K562 (cell line): Measurements from ENCODE around the gene DAPK2. TPM values are rescaled to one million over a fixed set of nuclear protein-coding genes. Genes with fewer than 3 reads are reported as not detected.

Source experiments
- ATAC-seq: fragments of 200-7000 bp; cut with Tn5 transposase; 3 replicates; pipeline ENCODE4 v1.9.1; 2020; ENCODE audit warnings: moderate library complexity
- BruUV-seq: library from RNA; stranded (reverse); fragments of 400-500 nt; replicated peaks from 2 replicates; lab custom pipeline; 2021; lab: Mats Ljungman, UMichigan
- CTCF ChIA-PET: fragments of 300-600 bp; formaldehyde crosslinking; extraction: SDS; loops from one replicate; lab custom pipeline; 2021; ENCODE audit warnings: low intra/inter-chr PET ratio; lab: Yijun Ruan, JAX
- POLR2A ChIA-PET: fragments of 300-600, 350-650 bp; sonication (Branson Sonifier 250); formaldehyde crosslinking; extraction: SDS; loops from one replicate; lab custom pipeline; 2021; ENCODE audit warnings: antibody characterized with exemption, inconsistent platforms; lab: Yijun Ruan, JAX
- DNase-seq, 4 experiments: peaks; one replicate each; pipeline versions ENCODE4 v3.0.0 to v3.0.0-alpha.2; 2011 to 2018; ENCODE audit warnings: low spot score in 3 of 4, mixed read lengths in 3 of 4; ENCODE audit errors: extremely low read depth in 1 of 4
- FAIRE-seq: peaks from 2 replicates; lab custom pipeline; 2011; peaks lifted over from hg19 to GRCh38; lab: Jason Lieb, UNC
- H2AFZ ChIP-seq: 2 replicates; pipeline ENCODE4 v1.6.0; 2011; ENCODE audit warnings: low read depth, low read length, control low read depth, inconsistent platforms
- H3K27ac ChIP-seq: fragments of 200-600 bp; 3 replicates; pipeline ENCODE4 v1.8.0; 2011; ENCODE audit warnings: low read depth, mild to moderate bottlenecking, control low read depth, inconsistent platforms, low read length, moderate library complexity, mixed read lengths; ENCODE audit errors: extremely low read depth
- H3K27me3 ChIP-seq, 2 experiments: fragments of 300-600 bp in 1 of 2; 2 replicates in 1 of 2; 3 replicates in 1 of 2; pipeline versions ENCODE4 v1.6.0 to v1.8.0; 2011; ENCODE audit warnings: inconsistent platforms in 2 of 2, low read length in 2 of 2, mild to moderate bottlenecking in 1 of 2, mixed read lengths in 1 of 2, moderate library complexity in 1 of 2; ENCODE audit not compliant: control insufficient read depth in 2 of 2, insufficient read depth in 2 of 2
- H3K36me3 ChIP-seq: fragments of 300-600 bp; 3 replicates; pipeline ENCODE4 v1.8.0; 2011; ENCODE audit warnings: mild to moderate bottlenecking, low read length, inconsistent platforms; ENCODE audit not compliant: control insufficient read depth, insufficient read depth
- H3K4me1 ChIP-seq, 2 experiments: fragments of 200-600 bp in 1 of 2; replicated peaks in 1 of 2; 2 replicates in 1 of 2; 3 replicates in 1 of 2; pipeline versions ENCODE4 v1.5.1 to v1.8.0; 2011; ENCODE audit warnings: inconsistent platforms in 2 of 2, low read length in 2 of 2, mild to moderate bottlenecking in 1 of 2, mixed read lengths in 1 of 2, moderate library complexity in 1 of 2; ENCODE audit not compliant: control insufficient read depth in 2 of 2, insufficient read depth in 2 of 2
- H3K4me2 ChIP-seq: 2 replicates; pipeline ENCODE4 v1.6.1; 2011; ENCODE audit warnings: low read length, control low read depth, inconsistent platforms, mixed read lengths; ENCODE audit not compliant: insufficient read depth
- H3K4me3 ChIP-seq: fragments of 200-600 bp; sonication (generic), shearing (Covaris generic); 2 replicates; pipeline ENCODE4 v1.5.1; 2016; ENCODE audit warnings: control low read depth, inconsistent platforms
- H3K79me2 ChIP-seq: fragments of 200-600 bp; 3 replicates; pipeline ENCODE4 v1.8.0; 2011; ENCODE audit warnings: low read length, inconsistent platforms; ENCODE audit not compliant: control insufficient read depth, insufficient read depth
- H3K9ac ChIP-seq, 2 experiments: 2 replicates each; pipeline versions ENCODE4 v1.6.0 to v1.6.1; 2011; ENCODE audit warnings: low read depth in 2 of 2, low read length in 2 of 2, control low read depth in 1 of 2, inconsistent platforms in 1 of 2, mild to moderate bottlenecking in 1 of 2, mixed read lengths in 1 of 2; ENCODE audit not compliant: insufficient read depth in 1 of 2
- H3K9me1 ChIP-seq: one replicate; pipeline ENCODE4 v1.6.0; 2011; ENCODE audit warnings: inconsistent platforms, mild to moderate bottlenecking, low read length, moderate library complexity; ENCODE audit not compliant: control insufficient read depth, insufficient read depth
- H3K9me3 ChIP-seq: replicated peaks from 2 replicates; pipeline ENCODE4 v1.5.1; 2011; ENCODE audit warnings: low read depth, low read length, inconsistent platforms; ENCODE audit not compliant: control insufficient read depth, insufficient read depth
- H4K20me1 ChIP-seq: replicated peaks from 2 replicates; pipeline ENCODE4 v1.6.1; 2011; ENCODE audit warnings: low read length, inconsistent platforms, mixed read lengths; ENCODE audit not compliant: control insufficient read depth, insufficient read depth
- CBX1 ChIP-seq: sonication (generic); IDR thresholded peaks from 2 replicates; pipeline ENCODE4 v1.6.1; 2016; ENCODE audit warnings: antibody characterized with exemption, low read depth, mild to moderate bottlenecking
- CEBPB ChIP-seq: fragments of 450-650 bp; IDR thresholded peaks from 2 replicates; pipeline ENCODE4 v1.6.1; 2016; ENCODE audit warnings: missing genetic modification characterization, missing compliant biosample characterization
- CHD4 ChIP-seq: fragments of 200-600 bp; sonication (generic); IDR thresholded peaks from 3 replicates; pipeline ENCODE4 v1.6.1; 2012; ENCODE audit warnings: low read depth, mild to moderate bottlenecking, mixed read lengths, low read length, inconsistent platforms; ENCODE audit not compliant: insufficient read depth, insufficient replicate concordance, poor library complexity, severe bottlenecking
- JUND ChIP-seq, 2 experiments: IDR thresholded peaks; 2 replicates in 1 of 2; 3 replicates in 1 of 2; pipeline ENCODE4 v1.6.1; 2011; ENCODE audit warnings: borderline replicate concordance in 2 of 2, low read depth in 2 of 2, low read length in 2 of 2, improper control_type of control experiment in 1 of 2, missing biosample characterization in 1 of 2, missing genetic modification characterization in 1 of 2, missing genetic modification reagents in 1 of 2
- MYC ChIP-seq, 2 experiments: fragments of 250-450 bp in 1 of 2; sonication (Bioruptor Pico) in 1 of 2; IDR thresholded peaks; 2 replicates each; pipeline versions ENCODE4 v1.5.1 to v1.6.1; 2012 to 2021; ENCODE audit warnings: low read depth in 2 of 2, borderline replicate concordance in 1 of 2, improper control_type of control experiment in 1 of 2, low read length in 1 of 2, mild to moderate bottlenecking in 1 of 2, moderate library complexity in 1 of 2
- NFIC ChIP-seq: fragments of 450-650 bp; IDR thresholded peaks from 2 replicates; pipeline ENCODE4 v1.6.1; 2017; ENCODE audit warnings: mild to moderate bottlenecking, inconsistent platforms
- TCFL5 ChIP-seq: fragments of 250-450 bp; sonication (Bioruptor Pico); conservative IDR thresholded peaks from 2 replicates; pipeline ENCODE4 v1.6.1; 2021; ENCODE audit warnings: mild to moderate bottlenecking, moderate library complexity, matching md5 sums
- WGBS: fragments of 100-300 bp; shearing (Covaris generic); methylation state at CpG from one replicate; pipeline ENCODE4 v1.1.6; 2016; ENCODE audit warnings: low coverage, mixed read lengths; ENCODE audit not compliant: insufficient coverage; ENCODE audit errors: missing lambda C conversion rate; 5-methylcytosine and 5-hydroxymethylcytosine counted together
- in situ Hi-C: fragments of 300-500 bp; cut with MboI; formaldehyde crosslinking; loops from 4 replicates; pipeline ENCODE4 v1.15.0; 2018; ENCODE audit warnings: inconsistent platforms, mixed read lengths
- intact Hi-C: fragments of 100-400 bp; cut with micrococcal nuclease; formaldehyde crosslinking; loops from 2 replicates; pipeline ENCODE4 v1.14.2; 2022
- polyA plus RNA-seq, 8 experiments: library from polyadenylated mRNA; depleted of rRNA in 4 of 8; stranded (reverse) in 5 of 8; unstranded in 3 of 8; fragments of >200 nt; fragmentation: Nextera tagmentation in 2 of 8; fragmentation: Illumina TruSeq in 1 of 8; extraction: Ambion mirVana in 2 of 8; extraction: Trizol in 1 of 8; gene quantifications; 2 replicates each; pipeline versions ENCODE4 v1.2.1 to v1.2.3, GENCODE V29; 2011 to 2014; ENCODE audit warnings: inconsistent platforms in 1 of 8, missing spikeins in 1 of 8
- total RNA-seq, 7 experiments: library from RNA; depleted of rRNA in 6 of 7; stranded (reverse); fragments of >200 nt in 6 of 7; fragmentation: Illumina TruSeq in 2 of 7; extraction: Trizol in 2 of 7; gene quantifications; 2 replicates each; pipeline versions ENCODE4 v1.2.1 to v1.2.3, GENCODE V29; 2011 to 2021; ENCODE audit warnings: low replicate concordance in 1 of 7
- TF ChIP-seq, protein P1 (sequence below), 2 experiments: IDR thresholded peaks in 1 of 2; conservative IDR thresholded peaks in 1 of 2; 2 replicates each; pipeline ENCODE4 v1.6.1; 2016; ENCODE audit warnings: low read depth in 2 of 2, mild to moderate bottlenecking in 1 of 2, missing compliant biosample characterization in 1 of 2, missing genetic modification characterization in 1 of 2, moderate library complexity in 1 of 2

DAPK2 gene
- total and polyA plus RNA-seq, 9 of the 15 experiments (the other 6 are each of a cell fraction or from before 2014, with no cell fraction given): 0.14 to 5.2 (median 2.2) TPM

DNA sequence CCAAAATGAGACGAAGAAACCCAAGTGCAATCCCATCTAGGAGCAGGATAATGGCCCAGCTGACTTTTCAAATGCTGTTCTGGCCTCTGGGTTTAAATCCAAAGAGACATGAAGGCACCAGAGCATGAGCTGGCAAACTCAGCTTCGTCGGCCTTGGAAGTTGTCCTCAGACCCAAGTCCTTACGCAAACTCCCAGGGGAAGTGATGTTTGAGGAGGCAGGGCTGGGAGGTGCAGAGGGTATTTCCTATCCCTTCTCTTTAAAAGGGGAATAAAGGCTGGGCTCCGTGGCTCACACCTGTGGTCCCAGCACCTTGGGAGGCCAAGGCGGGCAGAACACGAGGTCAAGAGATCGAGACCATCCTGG lies 143.6 kb downstream of the DAPK2 start:
- Histone ChIP-seq H3K27ac (no peak overlapping the region), H2AFZ (peak overlapping the region; percentile 57; the same call in 1 of the 2 replicates), H3K9me3 (no peaks in the 10 kb centered on the region), H3K4me1 (peaks cover 22 to 34% of the 10 kb centered on the region in 2 experiments), H3K9me1 (no peaks in the 10 kb centered on the region), H3K4me3 (no peak overlapping the region), H4K20me1 (no peaks in the 10 kb centered on the region), H3K4me2 (no peak overlapping the region), H3K79me2 (no peaks in the 10 kb centered on the region), H3K9ac (no peak overlapping the region), H3K36me3 (no peaks in the 10 kb centered on the region), H3K27me3 (no peaks in the 10 kb centered on the region)
- POLR2A ChIA-PET: interaction anchor here (0.6 to 0.9 kb wide), 3 partner anchors 11 to 120 kb away, joined by 3 to 4 read pairs (median 3); no protein-coding TSS in a partner anchor
- no TSS peak for BruUV-seq
- FAIRE-seq (no peak), ATAC-seq (no peak), DNase-seq (no peak)
- 83% methylated on average over 7 of the region's 8 CpGs for WGBS
- intact Hi-C loops: no loop called here
- in situ Hi-C loops: no loop called here
- CTCF ChIA-PET: no interaction called here
- TF ChIP-seq MYC (IDR thresholded peaks at IDR 0.05; ENCODE audit: low read depth, low read length) (no peak), MYC (CRISPR knock-in tag; IDR thresholded peaks at IDR 0.05; ENCODE audit: borderline replicate concordance, low read depth) (no peak), CHD4 (peak; percentile 24), CEBPB (0 out of 2 replicates have a peak, but pooled peaks have one; percentile 43), CBX1 (0 out of 2 replicates have a peak, but pooled peaks have one; percentile 1), JUND (IDR thresholded peaks at IDR 0.05; ENCODE audit: borderline replicate concordance, low read depth, low read length) (no peak), JUND (tag; IDR thresholded peaks at IDR 0.05; ENCODE audit: borderline replicate concordance, low read depth, low read length) (no peak), NFIC (peak; percentile 3; the same call in 1 of the 2 replicates), TCFL5 (CRISPR knock-in tag) (no peak)
- TF ChIP-seq, protein P1, sequence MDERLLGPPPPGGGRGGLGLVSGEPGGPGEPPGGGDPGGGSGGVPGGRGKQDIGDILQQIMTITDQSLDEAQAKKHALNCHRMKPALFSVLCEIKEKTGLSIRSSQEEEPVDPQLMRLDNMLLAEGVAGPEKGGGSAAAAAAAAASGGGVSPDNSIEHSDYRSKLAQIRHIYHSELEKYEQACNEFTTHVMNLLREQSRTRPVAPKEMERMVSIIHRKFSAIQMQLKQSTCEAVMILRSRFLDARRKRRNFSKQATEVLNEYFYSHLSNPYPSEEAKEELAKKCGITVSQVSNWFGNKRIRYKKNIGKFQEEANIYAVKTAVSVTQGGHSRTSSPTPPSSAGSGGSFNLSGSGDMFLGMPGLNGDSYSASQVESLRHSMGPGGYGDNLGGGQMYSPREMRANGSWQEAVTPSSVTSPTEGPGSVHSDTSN (CRISPR knock-in tag; IDR thresholded peaks at IDR 0.05; ENCODE audit: low read depth): no peak
- TF ChIP-seq, protein P1 (tag; conservative IDR thresholded peaks at IDR 0.05; ENCODE audit: low read depth): no peak
